Epithelial cell of proximal tubule (primary cell): Measurements from ENCODE around the gene SLC35F6. TPM values are rescaled to one million over a fixed set of nuclear protein-coding genes. Genes with fewer than 3 reads are reported as not detected.
"Not testable (repeated sequence)": the region's sequence is repeated elsewhere in the genome, so short reads cannot be mapped to it uniquely, and the experiment has no call there.

Source experiments
- DNase-seq: peaks from one replicate; pipeline ENCODE4 v3.0.0-alpha.2; 2011; ENCODE audit warnings: low read depth
- H3K4me3 ChIP-seq: 2 replicates; pipeline ENCODE4 v1.5.1; 2011; ENCODE audit warnings: low read depth, mild to moderate bottlenecking, low read length
- total RNA-seq: library from RNA; depleted of rRNA; stranded (reverse); fragments of >200 nt; gene quantifications from 2 replicates; pipeline ENCODE4 v1.2.3, GENCODE V29; 2015
- TF ChIP-seq, protein P1 (sequence below): conservative IDR thresholded peaks from 2 replicates; pipeline ENCODE4 v1.5.1; 2012; ENCODE audit warnings: low read depth, mild to moderate bottlenecking, low read length

Gene SLC35F6
- total RNA-seq, 1 donor from 2014 or later, result 27.2 TPM

GRCh38 chr2:26812731-26813130, 48.6 kb downstream of the SLC35F6 start:
- TF ChIP-seq, protein P1, sequence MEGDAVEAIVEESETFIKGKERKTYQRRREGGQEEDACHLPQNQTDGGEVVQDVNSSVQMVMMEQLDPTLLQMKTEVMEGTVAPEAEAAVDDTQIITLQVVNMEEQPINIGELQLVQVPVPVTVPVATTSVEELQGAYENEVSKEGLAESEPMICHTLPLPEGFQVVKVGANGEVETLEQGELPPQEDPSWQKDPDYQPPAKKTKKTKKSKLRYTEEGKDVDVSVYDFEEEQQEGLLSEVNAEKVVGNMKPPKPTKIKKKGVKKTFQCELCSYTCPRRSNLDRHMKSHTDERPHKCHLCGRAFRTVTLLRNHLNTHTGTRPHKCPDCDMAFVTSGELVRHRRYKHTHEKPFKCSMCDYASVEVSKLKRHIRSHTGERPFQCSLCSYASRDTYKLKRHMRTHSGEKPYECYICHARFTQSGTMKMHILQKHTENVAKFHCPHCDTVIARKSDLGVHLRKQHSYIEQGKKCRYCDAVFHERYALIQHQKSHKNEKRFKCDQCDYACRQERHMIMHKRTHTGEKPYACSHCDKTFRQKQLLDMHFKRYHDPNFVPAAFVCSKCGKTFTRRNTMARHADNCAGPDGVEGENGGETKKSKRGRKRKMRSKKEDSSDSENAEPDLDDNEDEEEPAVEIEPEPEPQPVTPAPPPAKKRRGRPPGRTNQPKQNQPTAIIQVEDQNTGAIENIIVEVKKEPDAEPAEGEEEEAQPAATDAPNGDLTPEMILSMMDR, result no peak
- H3K4me3 ChIP-seq, result no peak overlapping the region
- DNase-seq, result no peak

DNA sequence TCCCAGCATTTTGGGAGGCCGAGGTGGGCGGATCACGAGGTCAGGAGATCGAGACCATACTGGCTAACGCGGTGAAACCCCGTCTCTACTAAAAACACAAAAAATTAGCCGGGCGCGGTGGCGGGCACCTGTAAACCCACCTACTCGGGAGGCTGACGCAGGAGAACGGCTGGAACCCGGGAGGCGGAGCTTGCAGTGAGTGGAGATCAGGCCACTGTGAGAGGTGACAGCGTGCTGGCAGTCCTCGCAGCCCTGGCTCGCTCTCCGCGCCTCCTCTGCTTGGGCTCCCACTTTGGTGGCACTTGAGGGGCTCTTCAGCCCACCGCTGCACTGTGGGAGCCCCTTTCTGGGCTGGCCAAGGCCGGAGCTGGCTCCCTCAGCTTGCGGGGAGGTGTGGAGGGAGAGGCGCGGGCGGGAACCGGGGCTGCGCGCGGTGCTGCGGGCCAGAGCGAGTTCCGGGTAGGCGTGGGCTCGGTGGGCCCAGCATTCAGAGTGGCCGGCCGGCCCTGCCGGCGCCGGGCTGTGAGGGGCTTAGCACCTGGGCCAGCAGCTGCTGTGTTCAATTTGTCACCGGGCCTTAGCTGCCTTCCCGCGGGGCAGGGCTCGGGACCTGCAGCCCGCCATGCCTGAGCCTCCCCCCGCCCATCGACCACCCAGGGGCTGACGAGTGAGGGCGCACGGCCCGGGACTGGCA, 50.1 kb downstream of the SLC35F6 start:
- not testable (repeated sequence) for DNase-seq

DNA sequence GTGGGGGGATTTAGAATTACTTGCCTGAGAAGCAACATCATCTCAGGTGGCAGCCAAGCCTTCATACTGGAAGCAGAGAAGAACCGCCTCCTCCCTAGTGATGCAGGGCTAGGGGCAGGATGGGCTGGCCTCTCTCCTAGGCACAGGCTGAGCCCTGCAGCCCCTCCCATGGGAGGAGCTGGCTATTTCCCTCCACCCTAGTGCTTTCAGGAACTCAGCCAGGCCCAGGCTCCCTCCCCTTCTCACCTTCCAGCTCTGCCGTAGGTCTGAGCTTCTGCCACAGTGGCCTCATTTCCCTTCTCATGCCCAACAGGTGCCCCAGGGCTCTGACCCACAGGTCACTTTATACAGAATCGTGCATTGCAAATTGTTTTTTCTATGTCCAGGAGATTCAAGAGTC, 52.8 kb downstream of the SLC35F6 start:
- DNase-seq, result no peak

More for the DNA sequence above, 50.1 kb downstream of the SLC35F6 start:
- H3K4me3 ChIP-seq, result not testable (repeated sequence)

DNA sequence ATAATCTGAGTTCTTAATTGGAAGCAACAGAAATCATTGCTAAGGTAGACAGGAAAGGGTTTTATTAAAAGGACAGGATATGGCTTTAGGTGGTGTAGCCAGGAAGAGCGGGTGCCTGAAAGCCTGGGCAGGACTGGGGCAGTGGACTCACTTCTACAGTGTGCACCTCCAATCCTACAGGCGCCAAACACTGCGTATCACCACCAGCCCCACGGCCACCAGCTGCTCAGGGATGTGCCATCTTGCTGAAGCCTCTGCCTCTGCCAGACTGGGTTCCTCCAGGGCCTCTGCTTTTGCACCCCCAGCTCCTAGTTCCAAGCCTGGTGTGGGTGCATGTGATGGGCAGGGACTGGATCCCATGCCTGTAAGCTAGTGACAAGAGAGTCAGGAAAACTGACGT, 54.2 kb downstream of the SLC35F6 start:
- no peak overlapping the region for H3K4me3 ChIP-seq
- DNase-seq, result no peak
- TF ChIP-seq, protein P1, result no peak

More for the DNA sequence above, 52.8 kb downstream of the SLC35F6 start:
- H3K4me3 ChIP-seq, result no peak overlapping the region
- TF ChIP-seq, protein P1, result no peak

DNA sequence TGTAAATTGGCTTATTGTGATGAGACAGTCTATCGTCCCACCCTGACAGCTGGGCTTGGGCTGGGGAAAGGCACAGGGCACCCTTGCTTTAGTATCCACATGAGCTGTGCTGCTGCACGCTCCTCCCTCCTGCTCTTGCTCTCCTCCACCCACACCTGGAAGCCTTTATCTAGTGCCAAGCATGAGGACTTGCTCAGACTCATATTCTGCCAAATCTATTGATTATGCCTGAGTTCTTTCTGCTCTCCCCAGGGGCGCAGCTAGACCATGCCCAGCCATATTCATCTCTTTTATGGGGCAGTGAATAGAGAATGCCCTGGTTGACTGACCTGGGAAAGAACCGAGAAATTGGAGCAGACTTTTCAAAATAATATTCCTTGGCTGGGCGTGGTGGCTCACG, 54.9 kb downstream of the SLC35F6 start:
- TF ChIP-seq, protein P1, result no peak
- DNase-seq, result no peak
- H3K4me3 ChIP-seq, result no peak overlapping the region

- no peak overlapping the region for H3K4me3 ChIP-seq
- TF ChIP-seq, protein P1, result no peak
- no peak for DNase-seq
These were observed 56.8 kb downstream of the SLC35F6 start for GRCh38 chr2:26820932-26821331.

DNA sequence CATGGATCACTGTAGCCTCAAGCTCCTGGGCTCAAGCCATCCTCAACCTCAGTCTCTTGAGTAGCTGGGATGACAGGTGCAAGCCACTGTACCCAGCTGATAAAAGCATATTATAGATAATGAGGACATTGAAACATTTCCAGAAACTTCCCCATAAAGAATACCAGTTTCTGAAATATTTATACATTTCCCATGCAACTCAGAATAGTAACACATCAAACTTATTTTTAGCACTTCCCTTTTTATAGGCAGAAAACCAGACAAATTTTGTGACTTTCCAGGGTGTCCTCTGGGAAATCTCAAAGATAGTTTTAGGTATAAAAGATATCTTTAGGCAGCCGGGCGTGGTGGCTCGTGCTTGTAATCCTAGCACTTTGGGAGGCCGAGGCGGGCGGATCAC, 58.8 kb downstream of the SLC35F6 start:
- DNase-seq, result no peak
- TF ChIP-seq, protein P1, result no peak
- no peak overlapping the region for H3K4me3 ChIP-seq

Other genes with a start within 250 kb of the SLC35F6 start
- gene CIB4, start 122.9 kb upstream of the SLC35F6 start, total RNA-seq, result not detected in 2 replicates
- gene KCNK3, start 71.6 kb upstream of the SLC35F6 start, total RNA-seq, result 1.9 and 5.1 TPM in 2 replicates
- 24.4 and 33.7 TPM in 2 replicates for gene CENPA, start 21.8 kb downstream of the SLC35F6 start, total RNA-seq
- under 0.01 and 0.63 TPM in 2 replicates for gene DPYSL5, start 83.8 kb downstream of the SLC35F6 start, total RNA-seq
- gene MAPRE3, start 206.4 kb downstream of the SLC35F6 start, total RNA-seq, result 0.72 and 1.6 TPM in 2 replicates